UCSD-AML1 (cell line): ENCODE measurements around the gene RAB13.

Source experiments
- DNase-seq: peaks from one replicate; lab custom pipeline; 2025; ENCODE audit not compliant: unreplicated experiment; lab: John Stamatoyannopoulos, UW

RAB13 gene

GRCh38 chr1:153934746-153935145 lies 51.4 kb downstream of the RAB13 start:
- DNase-seq, result no peak

- DNase-seq, result no peak
Measured at GRCh38 chr1:153933955-153934354, 52.2 kb downstream of the RAB13 start.

GRCh38 chr1:153933430-153933829 lies 52.7 kb downstream of the RAB13 start:
- DNase-seq, result no peak

GRCh38 chr1:153932156-153933131 lies 53.7 kb downstream of the RAB13 start:
- no peak for DNase-seq
